NCI-H2227 (cell line): ENCODE data around the gene CPN2.

Experiments
- DNase-seq: peaks from one replicate; lab custom pipeline; 2025; ENCODE audit not compliant: unreplicated experiment; lab: John Stamatoyannopoulos, UW

The CPN2 gene

DNA sequence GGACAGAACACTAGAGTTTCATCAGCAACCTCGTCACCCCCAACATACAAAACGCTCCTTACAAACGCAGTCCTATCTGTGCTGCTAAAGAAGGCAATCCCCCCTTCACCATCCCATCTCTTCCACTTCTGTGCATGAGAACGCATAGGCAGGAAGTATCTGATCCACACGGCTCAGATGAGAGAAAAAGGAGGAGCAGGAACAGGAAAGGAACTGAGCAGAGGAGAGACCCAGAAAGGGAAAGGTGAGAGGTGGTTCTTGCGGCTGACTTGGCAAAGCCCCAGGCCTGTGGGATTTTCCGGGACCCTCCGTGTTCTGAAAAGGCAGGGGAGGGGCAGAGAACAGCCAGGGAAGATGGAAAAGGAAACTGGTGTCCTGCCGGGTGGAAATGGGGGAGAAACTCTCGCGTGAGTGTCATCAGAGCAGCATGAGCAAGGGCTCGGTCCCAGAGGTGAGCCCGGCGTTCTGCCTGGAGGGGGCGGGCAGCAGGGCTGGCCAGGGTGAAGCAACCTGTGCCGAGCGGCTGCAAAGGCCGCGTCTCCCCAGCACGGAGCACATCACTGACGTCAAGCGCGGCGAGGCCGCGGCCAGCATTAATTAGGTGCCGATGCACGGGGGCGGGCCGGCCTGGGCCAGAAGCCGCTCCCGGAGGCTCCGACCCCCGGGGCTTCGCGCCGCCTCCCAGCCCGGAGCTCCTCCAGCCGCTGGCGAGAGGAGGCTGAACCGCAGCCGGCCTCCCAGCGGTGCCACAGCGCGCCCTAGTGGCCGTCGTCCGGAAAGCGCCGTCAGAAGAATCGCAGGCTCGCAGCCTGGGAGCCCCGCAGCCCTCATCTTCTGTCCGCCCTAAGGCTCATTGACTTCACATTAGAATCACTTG, 35.8 kb downstream of the CPN2 start:
- DNase-seq: peak; percentile 94

GRCh38 chr3:194314388-194315068, 36.6 kb downstream of the CPN2 start:
- DNase-seq: no peak

DNA sequence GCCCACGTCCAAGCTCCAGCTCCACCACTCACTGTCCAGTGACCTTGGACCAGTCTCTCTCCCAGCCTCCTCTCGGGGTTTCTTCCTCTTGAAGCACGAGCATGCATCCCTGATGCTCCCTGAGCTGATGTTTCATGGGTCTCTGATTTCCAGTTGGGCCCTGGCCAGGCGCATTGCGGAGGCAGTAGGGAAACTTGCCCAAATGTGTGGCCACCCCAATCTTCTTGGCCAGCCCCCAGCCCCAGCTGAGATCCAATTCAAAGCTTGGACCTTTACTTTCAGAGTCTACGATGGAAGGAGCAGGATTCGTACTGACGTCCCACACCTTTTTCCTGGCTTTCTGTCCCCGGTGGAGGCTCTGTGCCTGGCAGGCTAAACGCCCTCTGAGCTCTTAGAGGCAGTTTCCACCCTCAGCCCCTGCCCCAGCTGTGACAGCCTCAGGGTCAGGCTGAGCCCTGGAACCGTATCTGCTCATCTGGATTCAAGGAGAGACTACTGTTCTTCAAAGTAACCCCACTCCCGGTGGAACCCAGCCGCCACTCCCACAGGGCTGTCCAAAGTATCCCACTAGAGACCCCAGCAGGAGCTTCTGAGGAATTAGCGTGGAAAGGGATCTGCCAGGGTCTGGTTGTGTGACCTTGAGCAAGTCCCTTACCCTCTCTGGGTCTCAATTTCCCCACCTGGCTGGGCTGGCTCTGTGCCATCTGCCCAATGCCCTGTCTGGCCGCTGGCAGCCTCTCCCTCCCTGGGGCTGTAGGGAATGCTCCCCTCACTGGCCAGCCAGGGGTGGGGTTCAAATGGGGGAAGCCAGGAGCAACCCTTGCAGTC, 37.4 kb downstream of the CPN2 start:
- DNase-seq: no peak

GRCh38 chr3:194312743-194313281, 38.3 kb downstream of the CPN2 start:
- DNase-seq: peak; percentile 55

DNA sequence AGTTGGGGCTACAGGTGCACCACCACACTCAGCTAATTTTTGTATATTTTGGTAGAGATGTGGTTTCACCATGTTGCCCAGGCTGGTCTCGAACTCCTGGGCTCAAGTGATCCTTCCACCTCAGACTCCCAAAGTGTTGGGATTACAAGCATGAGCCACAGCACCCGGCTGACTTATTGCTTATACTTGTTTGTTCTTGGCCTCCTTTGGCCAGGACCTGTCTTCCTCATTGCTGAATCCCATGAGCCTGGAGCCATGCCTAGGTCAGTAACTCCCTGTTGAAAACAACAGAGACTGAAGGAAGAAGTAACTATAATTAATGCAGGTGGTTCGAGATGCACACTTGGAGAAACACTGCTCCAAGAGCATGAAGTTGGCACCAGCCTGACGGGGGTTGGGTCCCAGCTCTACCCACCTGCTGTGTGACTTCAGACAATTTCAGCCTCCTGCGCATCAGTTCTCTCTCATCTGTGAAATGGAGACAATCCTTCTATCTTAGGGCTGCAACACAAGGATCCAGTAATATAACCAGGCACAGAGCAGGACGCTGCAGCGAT, 38.9 kb downstream of the CPN2 start:
- DNase-seq: no peak

DNA sequence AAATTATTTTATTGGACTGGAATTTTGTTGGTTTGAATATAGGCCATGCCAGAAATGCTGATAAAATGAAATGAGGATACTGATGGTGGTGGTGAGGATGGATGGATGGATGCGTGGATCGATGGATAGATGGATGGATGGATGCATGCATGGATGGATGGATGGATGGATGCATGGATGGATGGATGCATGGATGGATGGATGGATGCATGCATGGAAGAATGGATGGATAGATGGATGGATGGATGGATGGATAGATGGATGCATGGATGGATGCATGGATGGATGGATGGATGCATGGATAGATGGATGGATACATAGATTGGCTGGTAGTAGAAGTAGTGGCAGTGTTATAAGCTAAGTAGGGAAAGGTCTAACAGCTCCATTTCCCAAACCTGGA, 40.1 kb downstream of the CPN2 start:
- no peak for DNase-seq

GRCh38 chr3:194310060-194310835, 40.9 kb downstream of the CPN2 start:
- DNase-seq: no peak

DNA sequence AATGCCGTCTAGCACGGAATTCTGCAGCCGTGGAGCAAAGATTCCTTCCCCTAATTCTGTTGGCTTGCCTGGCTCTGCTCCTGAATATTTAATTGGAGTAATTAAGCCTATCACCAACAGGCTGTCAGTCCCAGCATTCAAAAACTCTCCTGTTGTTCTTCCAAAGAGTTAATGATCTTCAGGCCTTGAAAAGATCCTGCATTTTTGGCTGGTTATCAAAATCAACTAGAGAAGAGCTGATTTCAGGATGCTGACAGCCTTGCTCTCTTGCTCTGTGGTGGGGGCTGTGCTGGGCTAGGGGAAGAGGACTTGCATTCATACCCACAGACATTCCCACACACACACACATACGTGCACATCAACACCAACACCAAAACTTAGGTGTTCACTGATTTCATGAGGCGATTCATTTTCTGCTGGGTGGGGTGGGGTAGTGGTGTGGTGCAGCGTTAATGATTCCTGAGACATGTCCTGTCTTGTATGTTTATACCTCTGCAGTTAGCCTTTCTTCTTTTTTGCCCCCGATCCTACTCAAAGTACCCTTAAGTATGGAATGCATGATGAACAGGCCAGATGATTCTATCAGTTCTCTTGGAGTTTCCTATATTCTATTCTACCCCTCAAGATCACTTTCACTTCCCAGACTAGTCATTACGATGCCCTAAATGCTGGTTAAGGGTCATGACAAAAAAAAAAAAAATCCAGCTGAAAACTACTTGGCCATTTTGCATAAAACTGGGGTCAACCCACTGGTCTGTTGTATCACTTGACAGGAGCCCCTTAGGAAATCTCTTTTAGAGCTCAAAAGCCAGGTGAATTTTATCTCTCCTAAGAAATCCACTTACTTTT, 42.3 kb downstream of the CPN2 start:
- DNase-seq: no peak

GRCh38 chr3:194307849-194308248, 43.3 kb downstream of the CPN2 start:
- no peak for DNase-seq

DNA sequence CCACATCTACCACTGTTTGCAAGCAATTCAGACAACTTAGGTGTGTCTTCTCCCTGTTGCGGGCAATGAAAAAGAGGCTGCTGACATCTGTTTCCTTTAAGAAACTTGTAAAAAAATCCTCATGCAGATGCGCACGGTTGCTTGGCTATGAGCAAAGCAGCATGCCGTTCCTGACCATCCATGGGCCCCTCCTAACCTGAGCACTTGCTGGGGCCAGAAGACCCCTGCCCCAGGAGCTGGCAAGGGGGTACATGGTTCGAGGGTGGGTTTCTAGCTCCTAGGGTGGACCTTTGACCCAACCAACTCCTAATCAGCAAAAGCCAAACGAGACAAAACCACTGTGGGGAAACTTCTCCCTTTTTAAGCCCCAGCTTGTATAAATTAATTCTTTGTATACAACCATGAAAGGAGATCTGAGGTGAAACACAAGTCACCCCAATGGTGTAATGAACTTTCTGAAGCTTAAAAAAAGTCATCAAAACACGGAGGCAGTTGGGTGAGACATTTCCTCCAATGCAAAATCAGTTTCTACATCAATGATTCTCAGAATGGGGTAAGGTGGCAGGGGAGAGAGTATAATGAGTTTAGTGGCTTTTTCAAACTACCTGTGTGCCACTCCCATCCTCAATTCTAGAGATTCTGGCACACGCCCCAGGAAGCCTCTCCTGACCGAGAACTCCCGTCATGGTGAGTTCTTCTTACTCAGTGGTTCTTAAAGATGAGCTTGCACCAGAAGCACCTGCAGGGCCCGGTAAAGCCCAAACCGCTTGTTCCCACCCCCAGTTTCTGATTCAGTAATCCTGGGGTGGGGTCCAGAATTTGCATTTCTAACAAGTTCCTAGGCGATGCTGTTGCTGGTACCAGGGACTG, 44.1 kb downstream of the CPN2 start:
- DNase-seq: no peak

- DNase-seq: no peak
These were observed 44.9 kb downstream of the CPN2 start for GRCh38 chr3:194306109-194306686.

- no peak for DNase-seq
These were observed 45.6 kb downstream of the CPN2 start for GRCh38 chr3:194305356-194306108.

GRCh38 chr3:194304186-194304917, 46.8 kb downstream of the CPN2 start:
- no peak for DNase-seq

DNA sequence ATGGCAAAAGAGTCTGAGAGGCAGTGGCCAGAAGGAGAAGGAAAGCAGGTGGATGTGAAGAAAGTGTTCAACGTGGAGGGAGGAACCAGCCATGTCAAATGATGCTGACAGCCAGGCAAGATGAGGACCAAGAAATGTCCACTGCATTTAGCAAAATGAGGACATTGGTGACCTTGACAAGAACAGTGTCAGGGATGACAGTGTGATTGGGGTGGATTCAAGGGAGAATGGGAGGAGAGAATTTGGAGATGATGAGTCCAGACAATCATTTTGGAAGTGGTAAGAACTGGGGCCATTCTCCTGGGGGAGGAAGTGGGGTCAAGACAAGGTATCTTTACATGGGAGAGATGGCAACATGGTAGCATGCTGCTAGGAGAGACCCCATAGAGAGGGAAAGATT, 47.4 kb downstream of the CPN2 start:
- DNase-seq: no peak

GRCh38 chr3:194301730-194302129, 49.4 kb downstream of the CPN2 start:
- no peak for DNase-seq

GRCh38 chr3:194300936-194301335, 50.2 kb downstream of the CPN2 start:
- no peak for DNase-seq

DNA sequence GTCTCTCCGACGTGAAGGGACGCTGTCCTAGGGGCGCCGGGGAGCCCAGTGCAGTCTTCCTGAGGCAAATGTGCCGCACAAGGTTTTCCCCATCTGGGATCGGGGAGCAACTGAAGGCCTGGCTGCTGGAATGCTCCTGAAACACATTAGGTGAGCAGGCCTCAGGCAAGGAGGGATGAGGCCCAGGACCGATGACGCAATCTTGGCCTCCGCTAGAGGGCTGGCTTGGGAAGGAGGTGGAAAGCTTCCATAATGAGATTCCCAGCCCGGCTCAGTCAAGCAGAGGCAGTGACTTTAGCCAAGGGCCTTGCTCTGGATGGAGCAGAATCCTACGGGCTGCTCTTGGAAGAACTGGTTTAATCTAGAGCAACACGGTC, 50.8 kb downstream of the CPN2 start:
- no peak for DNase-seq
